HG03354 (cell line): Measurements from ENCODE around the gene COL6A2.
"Not testable (repeated sequence)": the region's sequence is repeated elsewhere in the genome, so short reads cannot be mapped to it uniquely, and the experiment has no call there.

Experiments
- ATAC-seq: cut with Tn5 transposase; IDR thresholded peaks from one replicate; pipeline ENCODE4 v1.9.1; 2021; ENCODE audit warnings: mild to moderate bottlenecking; ENCODE audit not compliant: unreplicated experiment, poor library complexity, severe bottlenecking

Gene COL6A2

DNA sequence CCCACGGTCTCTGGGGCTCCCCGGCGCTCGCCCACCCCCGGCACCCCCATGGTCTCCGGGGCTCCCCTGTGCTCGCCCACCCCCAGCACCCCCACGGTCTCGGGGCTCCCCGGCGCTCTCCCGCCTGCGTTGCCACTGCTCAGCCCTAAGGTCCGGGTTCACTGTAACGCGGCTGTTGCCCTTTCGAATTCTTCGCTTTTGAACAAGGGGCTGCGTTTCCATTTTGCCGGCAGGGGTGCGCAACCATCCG lies 62.7 kb downstream of the COL6A2 start:
- ATAC-seq = no peak

DNA sequence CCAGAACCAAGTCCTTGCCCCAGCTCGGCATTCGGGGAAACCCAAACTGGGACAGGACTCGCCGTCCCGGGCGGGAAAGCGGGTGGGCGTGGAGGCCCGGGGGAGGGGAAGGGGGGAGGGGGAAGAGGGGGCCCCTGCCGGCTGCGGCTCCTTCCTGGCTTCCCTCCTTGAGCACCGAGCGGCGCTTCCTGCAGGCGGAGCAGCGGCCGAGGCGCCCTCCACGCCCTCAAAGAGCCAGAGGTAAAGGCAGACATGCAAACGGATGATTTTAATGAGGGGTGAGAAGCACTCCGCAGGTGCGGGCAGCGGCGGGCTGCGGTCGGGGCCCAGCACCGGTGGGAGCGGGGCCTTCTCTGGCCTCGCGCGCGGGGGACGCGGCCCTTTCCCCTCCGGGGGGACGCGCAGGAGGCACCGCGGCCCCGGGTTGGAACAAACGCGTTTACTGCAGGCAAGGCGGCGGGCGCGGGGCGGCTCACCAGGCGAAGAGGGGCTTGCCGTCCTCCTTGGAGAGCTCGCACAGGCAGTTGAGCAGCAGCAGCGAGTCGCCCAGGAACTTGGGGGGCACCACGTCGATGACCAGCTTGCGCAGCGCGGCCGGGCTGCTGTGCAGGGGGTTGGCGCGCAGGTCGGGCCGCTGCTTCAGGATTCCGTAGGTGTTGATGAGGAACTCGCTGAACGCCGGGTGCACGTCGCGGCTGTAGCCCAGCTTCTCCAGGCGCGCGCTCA lies 63.2 kb downstream of the COL6A2 start:
- no peak for ATAC-seq

DNA sequence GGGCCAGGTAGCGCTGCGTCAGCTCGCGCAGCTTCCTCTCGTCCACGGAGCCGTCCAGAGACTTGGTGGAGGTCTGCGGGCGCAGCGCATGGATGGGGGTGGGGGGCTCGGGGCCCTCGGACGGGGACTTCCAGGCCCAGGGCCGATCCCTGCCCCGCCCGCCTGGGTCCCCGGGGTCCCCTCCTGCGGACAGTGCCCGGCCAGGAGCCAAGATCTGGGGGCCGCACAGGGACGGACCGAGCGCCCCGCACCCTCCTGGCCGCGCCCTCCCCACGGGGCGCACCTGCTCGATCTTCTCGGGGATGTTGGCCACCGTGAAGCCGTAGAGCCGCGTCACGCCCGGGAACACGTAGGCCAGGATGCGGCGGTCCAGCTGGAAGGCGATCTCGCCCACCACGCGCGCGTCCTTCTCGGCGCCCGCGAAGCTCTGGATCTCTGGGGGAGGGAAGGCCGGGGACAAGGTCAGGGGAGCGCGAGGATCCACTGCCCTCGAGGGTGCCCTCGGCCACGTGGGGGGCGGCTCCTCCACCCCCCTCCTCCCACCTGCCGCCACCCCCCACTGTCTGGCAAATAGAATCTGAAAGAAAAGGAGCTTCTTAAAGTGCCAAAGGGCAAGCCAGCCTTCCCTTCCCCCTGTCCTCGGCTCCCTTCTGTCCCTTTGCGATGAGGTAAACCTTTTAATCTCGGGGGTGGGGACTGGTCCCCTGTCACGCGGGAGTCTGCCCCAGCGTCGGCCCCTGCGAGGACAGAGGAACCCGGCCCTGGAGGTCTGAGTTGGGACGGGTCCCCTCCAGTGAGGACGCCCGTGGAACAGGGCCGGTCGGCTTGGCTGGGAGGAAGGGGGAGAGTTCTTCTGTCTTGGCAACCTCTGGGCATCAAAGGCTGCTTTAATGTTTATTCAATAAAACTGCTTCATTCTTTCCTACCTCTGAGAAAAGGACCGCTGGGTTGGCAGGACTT lies 64.0 kb downstream of the COL6A2 start:
- ATAC-seq = no peak

DNA sequence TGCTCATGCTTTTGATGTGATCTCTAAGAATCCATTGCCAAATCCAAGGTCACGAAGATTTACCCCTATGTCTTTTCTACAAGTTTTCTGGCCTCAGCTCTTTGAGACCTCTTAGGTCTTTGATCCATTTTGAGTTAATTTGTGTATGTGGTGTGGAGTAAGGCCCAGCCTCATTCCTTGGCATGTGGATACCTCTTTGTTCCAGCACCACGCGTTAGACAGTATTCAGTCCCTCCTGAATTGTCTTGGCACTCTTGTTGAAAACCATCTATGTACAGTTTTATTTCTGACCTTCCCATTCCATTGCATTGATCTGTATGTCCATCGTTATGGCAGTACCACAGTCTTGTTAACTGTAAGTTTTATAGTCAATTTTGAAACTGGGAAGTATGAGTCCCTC lies 65.5 kb downstream of the COL6A2 start:
- no peak for ATAC-seq

DNA sequence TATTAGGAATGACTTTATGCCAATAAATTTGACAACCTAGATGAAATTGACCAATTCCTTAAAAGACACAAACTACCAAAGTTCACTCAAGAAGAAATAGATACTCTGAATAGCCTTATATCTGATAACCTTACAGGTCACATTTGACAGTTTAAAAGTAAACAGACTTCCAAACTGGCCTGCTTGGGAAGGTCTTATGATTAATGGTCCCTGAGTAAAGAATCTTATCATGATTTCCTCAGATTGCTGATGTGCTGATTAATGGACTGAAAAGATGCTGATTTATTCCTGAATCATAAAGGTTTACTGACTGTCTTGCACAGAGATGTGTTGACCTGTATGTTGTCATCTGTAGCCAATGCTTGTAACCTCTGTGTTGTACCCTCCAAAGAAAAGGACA lies 67.2 kb downstream of the COL6A2 start:
- no peak for ATAC-seq

- ATAC-seq = no peak
Observed at GRCh38 chr21:46168238-46168637, 70.3 kb downstream of the COL6A2 start.

DNA sequence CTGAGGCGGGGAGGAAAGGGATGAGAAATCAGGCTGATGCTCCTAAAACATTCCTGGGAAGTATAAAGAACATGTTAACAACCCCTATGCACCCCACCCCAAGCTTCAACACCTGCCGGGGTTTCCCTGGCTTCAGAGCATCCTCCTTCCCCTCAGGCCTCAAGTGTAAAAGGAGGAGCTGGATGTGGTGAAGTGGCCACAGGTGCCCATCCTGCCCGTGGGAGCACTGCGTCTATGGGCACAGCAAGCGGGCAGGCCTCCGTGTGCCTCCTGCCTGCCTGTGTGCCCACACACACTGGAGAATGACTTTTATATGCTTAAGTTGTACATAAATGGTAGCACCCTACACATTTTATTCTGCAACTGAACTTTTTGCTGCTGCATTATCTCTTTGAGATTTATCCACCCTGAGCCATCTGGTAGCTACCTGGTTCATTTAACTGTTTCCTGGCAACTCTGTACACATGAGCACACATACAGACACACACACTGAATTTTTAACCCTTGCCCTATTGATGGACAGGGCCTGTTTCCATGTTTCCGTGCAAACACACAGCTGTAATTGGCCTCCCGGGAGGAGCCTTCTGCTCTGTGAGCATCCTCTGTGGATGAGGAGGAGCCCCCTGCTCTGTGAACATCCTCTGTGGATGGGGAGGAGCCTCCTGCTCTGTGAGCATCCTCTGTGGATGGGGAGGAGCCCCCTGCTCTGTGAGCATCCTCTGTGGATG lies 70.9 kb downstream of the COL6A2 start:
- ATAC-seq = no peak

- not testable (repeated sequence) for ATAC-seq
Observed at GRCh38 chr21:46170436-46171193, 72.7 kb downstream of the COL6A2 start.

DNA sequence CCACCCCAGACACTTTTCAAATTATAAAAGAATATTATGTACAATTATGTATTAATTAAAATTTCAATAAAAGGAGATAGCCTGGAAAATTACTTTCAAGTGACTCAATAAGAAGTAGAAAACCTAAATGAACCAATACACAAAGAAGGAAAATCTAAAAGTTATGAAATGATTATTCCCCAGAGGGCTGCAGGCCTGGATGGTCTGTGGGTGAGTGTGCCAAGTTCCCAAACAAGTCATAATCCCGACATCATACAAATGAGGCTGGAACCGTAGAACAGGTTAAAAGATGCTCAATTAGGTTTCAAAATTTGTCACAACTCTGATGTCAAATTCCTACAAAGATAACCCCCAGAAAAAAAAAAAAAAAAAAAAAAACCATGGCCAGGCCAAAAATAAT lies 73.7 kb downstream of the COL6A2 start:
- no peak for ATAC-seq

- no peak for ATAC-seq
Observed at GRCh38 chr21:46171996-46172862, 74.3 kb downstream of the COL6A2 start.

- ATAC-seq = no peak
Observed at GRCh38 chr21:46172863-46173528, 75.1 kb downstream of the COL6A2 start.

DNA sequence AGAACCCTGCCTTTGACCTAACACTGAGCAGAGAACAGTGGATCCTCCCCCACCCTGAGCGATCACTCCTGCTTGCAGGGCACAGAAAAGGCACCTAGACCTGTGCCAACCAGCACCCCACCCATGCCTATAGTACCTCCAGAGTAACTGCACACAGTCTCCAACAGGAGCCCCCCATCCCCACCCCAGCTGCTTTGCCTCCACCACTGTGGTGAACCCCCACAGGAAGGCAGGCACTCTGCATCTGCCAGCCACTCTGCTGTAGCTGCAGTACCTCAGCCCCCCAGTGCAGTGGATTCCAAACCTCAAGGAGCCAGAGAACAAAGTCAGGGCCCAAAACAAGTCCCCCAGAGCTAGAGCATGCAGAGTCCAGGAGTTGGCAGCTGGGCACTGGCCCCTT lies 75.7 kb downstream of the COL6A2 start:
- ATAC-seq = no peak

- not testable (repeated sequence) for ATAC-seq
Observed at GRCh38 chr21:46176443-46177129, 78.7 kb downstream of the COL6A2 start.

- no peak for ATAC-seq
Observed at GRCh38 chr21:46178961-46179360, 81.0 kb downstream of the COL6A2 start.
